A673 (cell line): ENCODE data around the gene SPATA18. TPM values are rescaled to one million over a fixed set of nuclear protein-coding genes. Genes with fewer than 3 reads are reported as not detected.

ENCODE experiments used
- BruUV-seq: library from RNA; stranded (reverse); fragments of 400-500 nt; replicated peaks from 2 replicates; lab custom pipeline; 2021; lab: Mats Ljungman, UMichigan
- CTCF ChIA-PET: fragments of 300-600 bp; sonication (Branson Sonifier 250); formaldehyde crosslinking; loops from one replicate; lab custom pipeline; 2022; ENCODE audit warnings: antibody characterized with exemption; lab: Charles Lee
- POLR2A ChIA-PET: fragments of 300-600 bp; sonication (Branson Sonifier 250); formaldehyde crosslinking; loops from one replicate; lab custom pipeline; 2022; ENCODE audit warnings: antibody characterized with exemption; ENCODE audit not compliant: low non-redundant PET; lab: Charles Lee
- DNase-seq: peaks from one replicate; pipeline ENCODE4 v3.0.0-alpha.2; 2015; ENCODE audit warnings: low spot score
- H3K27ac ChIP-seq: fragments of 200-600 bp; sonication (generic); 2 replicates; pipeline ENCODE4 v1.5.1; 2016; ENCODE audit warnings: mixed run types, low read depth, mild to moderate bottlenecking, mixed read lengths, antibody characterized with exemption, low read length; ENCODE audit not compliant: poor library complexity, severe bottlenecking
- H3K27me3 ChIP-seq: fragments of 200-600 bp; sonication (generic); replicated peaks from 2 replicates; pipeline ENCODE4 v1.6.1; 2017; ENCODE audit warnings: mixed run types, low read depth, mild to moderate bottlenecking, mixed read lengths, antibody characterized with exemption, low read length; ENCODE audit not compliant: insufficient read depth, poor library complexity
- H3K36me3 ChIP-seq: fragments of 200-600 bp; sonication (generic); 2 replicates; pipeline ENCODE4 v1.6.1; 2016; ENCODE audit warnings: mixed run types, mild to moderate bottlenecking, mixed read lengths, antibody characterized with exemption, low read length; ENCODE audit not compliant: insufficient read depth, poor library complexity, severe bottlenecking
- H3K4me1 ChIP-seq: fragments of 200-600 bp; sonication (generic); 2 replicates; pipeline ENCODE4 v1.6.1; 2017; ENCODE audit warnings: mixed run types, mild to moderate bottlenecking, mixed read lengths, antibody characterized with exemption, low read length; ENCODE audit not compliant: insufficient read depth, poor library complexity, severe bottlenecking
- H3K4me3 ChIP-seq: fragments of 200-600 bp; sonication (generic); 2 replicates; pipeline ENCODE4 v1.5.1; 2016; ENCODE audit warnings: low read depth, mixed run types, mild to moderate bottlenecking, mixed read lengths, low read length; ENCODE audit not compliant: poor library complexity, severe bottlenecking
- H3K9me3 ChIP-seq: fragments of 200-600 bp; sonication (generic); 2 replicates; pipeline ENCODE4 v1.6.1; 2016; ENCODE audit warnings: mixed run types, low read depth, mild to moderate bottlenecking, mixed read lengths, antibody characterized with exemption, low read length; ENCODE audit not compliant: poor library complexity, severe bottlenecking
- EZH2 ChIP-seq: fragments of 200-600 bp; sonication (generic); IDR thresholded peaks from 2 replicates; pipeline ENCODE4 v1.6.1; 2017; ENCODE audit warnings: borderline replicate concordance, low read depth, mild to moderate bottlenecking, mixed read lengths, antibody characterized with exemption, low read length; ENCODE audit not compliant: poor library complexity, severe bottlenecking
- intact Hi-C: fragments of 100-400 bp; cut with micrococcal nuclease; formaldehyde crosslinking; loops from one replicate; pipeline ENCODE4 v1.10.0; 2022; ENCODE audit not compliant: unreplicated experiment
- total RNA-seq: library from RNA; stranded (reverse); gene quantifications from 2 replicates; pipeline ENCODE4 v1.2.3, GENCODE V29; 2021
- TF ChIP-seq, protein P1 (sequence below): fragments of 300-800, 200-600 bp; sonication (generic); conservative IDR thresholded peaks from 2 replicates; pipeline ENCODE4 v1.5.1; 2017; ENCODE audit warnings: low read depth, mild to moderate bottlenecking, antibody characterized with exemption, low read length, moderate library complexity, mixed read lengths

SPATA18 gene
- total RNA-seq, 1 experiment from 2014 or later, result 0.71 TPM

DNA sequence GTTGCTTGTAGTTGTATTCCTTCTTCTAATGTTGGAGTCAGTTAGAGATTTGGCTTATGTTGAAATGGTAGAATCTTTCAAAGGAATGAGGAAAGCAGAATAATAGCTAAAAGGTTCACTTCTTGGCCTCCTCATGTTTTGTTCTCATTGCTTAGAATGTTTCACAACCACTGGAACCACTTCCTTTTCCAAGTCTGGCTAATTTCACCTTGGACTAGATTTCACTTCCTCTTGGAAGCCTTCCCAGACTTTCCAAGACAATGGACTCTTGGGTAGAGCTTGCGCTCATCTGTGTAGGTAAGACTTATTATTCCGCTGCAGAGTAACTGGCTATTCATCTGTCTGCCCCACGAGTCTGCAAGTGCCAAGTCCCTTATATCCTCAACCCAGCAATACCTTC is 8.3 kb downstream of the SPATA18 start:
- POLR2A ChIA-PET, result no interaction called here
- TF ChIP-seq, protein P1, sequence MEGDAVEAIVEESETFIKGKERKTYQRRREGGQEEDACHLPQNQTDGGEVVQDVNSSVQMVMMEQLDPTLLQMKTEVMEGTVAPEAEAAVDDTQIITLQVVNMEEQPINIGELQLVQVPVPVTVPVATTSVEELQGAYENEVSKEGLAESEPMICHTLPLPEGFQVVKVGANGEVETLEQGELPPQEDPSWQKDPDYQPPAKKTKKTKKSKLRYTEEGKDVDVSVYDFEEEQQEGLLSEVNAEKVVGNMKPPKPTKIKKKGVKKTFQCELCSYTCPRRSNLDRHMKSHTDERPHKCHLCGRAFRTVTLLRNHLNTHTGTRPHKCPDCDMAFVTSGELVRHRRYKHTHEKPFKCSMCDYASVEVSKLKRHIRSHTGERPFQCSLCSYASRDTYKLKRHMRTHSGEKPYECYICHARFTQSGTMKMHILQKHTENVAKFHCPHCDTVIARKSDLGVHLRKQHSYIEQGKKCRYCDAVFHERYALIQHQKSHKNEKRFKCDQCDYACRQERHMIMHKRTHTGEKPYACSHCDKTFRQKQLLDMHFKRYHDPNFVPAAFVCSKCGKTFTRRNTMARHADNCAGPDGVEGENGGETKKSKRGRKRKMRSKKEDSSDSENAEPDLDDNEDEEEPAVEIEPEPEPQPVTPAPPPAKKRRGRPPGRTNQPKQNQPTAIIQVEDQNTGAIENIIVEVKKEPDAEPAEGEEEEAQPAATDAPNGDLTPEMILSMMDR, result no peak
- no peak for TF ChIP-seq EZH2
- CTCF ChIA-PET, result no interaction called here

DNA sequence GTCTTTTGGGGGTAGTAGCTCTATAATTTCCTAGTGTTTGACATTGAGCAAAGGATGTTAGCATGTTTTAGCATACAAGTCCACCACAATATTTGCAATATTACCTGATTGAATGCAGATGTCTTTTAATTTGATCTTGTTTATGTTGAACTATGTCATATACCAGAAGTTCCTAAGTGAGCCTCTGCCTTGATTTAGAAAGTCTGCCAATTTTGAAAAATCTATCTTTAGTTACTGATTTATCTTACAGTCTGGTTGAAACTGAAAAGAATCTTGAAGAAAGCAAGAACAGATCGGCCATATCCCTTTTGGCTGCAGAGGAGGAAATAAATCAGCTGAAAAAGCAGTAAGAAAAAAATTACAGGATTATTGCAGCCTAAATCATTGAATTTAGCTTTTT is 18.5 kb downstream of the SPATA18 start:
- no peaks in the 10 kb centered on the region for H3K9me3 ChIP-seq
- no peaks in the 10 kb centered on the region for H3K36me3 ChIP-seq
- intact Hi-C loops, result no loop called here
- BruUV-seq, result no TSS peak
- H3K4me1 ChIP-seq, result no peaks in the 10 kb centered on the region
- H3K27ac ChIP-seq, result no peak overlapping the region
- no peak for TF ChIP-seq EZH2
- TF ChIP-seq, protein P1, result no peak
- no peak overlapping the region for H3K4me3 ChIP-seq
- CTCF ChIA-PET, result no interaction called here
- DNase-seq, result no peak
- POLR2A ChIA-PET, result no interaction called here
- no peaks in the 10 kb centered on the region for H3K27me3 ChIP-seq

More for the DNA sequence above, 8.3 kb downstream of the SPATA18 start:
- Histone ChIP-seq H3K36me3 (no peaks in the 10 kb centered on the region), H3K9me3 (no peaks in the 10 kb centered on the region), H3K27ac (no peak overlapping the region), H3K4me3 (no peak overlapping the region), H3K4me1 (no peaks in the 10 kb centered on the region), H3K27me3 (no peaks in the 10 kb centered on the region)
- no TSS peak for BruUV-seq
- intact Hi-C loops, result no loop called here
- peak; percentile 11 for DNase-seq

DNA sequence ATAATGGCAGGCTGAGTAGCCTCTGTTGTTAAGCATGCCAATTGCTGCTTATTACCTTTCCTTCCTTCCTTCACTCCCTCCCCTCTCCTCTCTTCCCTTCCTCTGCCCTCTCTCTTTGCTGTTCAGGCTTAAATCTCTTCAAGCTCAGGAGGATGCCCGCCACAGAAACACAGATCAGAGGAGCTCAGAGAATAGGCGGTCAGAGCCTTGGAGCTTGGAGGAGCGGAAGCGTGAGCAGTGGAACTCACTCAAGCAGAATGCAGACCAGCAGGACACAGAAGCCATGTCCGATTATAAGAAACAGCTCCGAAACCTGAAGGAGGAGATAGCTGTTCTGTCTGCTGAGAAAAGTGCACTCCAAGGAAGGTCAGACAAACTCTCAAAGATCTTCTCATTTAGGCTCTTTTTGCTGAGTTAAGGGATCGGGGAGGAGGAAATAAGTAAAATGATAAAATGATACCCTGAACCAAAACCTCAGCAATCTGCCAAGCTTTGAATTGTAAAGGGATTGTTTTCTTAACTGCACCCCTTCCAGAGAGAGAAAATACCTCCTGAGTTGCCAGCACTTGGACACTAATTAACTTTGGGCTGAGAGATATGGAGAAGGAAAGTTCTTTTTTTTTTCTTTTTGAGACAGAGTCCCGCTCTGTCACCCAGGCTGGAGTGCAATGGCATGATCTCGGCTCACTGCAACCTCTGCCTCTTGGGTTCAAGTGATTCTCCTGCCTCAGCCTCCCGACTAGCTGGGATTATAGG is 20.9 kb downstream of the SPATA18 start:
- Histone ChIP-seq H3K9me3 (no peaks in the 10 kb centered on the region), H3K4me1 (no peaks in the 10 kb centered on the region), H3K27ac (no peak overlapping the region), H3K4me3 (no peak overlapping the region), H3K27me3 (no peaks in the 10 kb centered on the region), H3K36me3 (no peaks in the 10 kb centered on the region)
- ChIA-PET CTCF (no interaction called here), POLR2A (no interaction called here)
- TF ChIP-seq, protein P1, result no peak
- no peak for TF ChIP-seq EZH2
- DNase-seq, result no peak
- intact Hi-C loops, result no loop called here
- no TSS peak for BruUV-seq
